Measurements from ENCODE around the gene PODXL. TPM values are rescaled to one million over a fixed set of nuclear protein-coding genes. Genes with fewer than 3 reads are reported as not detected.
A peak's percentile ranks its signal among the peaks of the same experiment; 100 is the strongest.

Gene PODXL
- total RNA-seq, 4 donors from 2014 or later, result 13.2 to 40.2 (median 26.6) TPM

DNA sequence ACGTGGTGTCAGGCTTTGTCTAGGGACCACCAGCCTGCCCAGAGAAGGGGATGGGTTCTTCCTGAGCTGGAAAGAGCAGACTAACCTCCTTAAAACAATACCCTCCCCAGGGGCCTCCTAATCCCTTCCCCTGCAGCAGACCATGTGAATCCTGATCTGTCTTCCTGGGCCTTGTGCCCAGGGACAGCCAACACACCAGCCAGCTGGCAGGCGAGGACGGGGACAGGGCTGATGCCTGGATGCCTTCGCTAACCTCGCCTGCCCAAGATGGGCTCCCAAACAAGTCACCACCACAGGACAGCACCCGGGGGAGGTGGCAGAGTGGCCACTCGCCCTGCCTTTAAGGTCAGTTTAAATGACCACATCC is 17.6 kb downstream of the PODXL start:
- TF ChIP-seq POLR2AphosphoS5 (IDR thresholded peaks at IDR 0.05) (no peak), EP300 (IDR thresholded peaks at IDR 0.05) (no peak), POLR2A (IDR thresholded peaks at IDR 0.05) (no peak)
- TF ChIP-seq, protein P1, sequence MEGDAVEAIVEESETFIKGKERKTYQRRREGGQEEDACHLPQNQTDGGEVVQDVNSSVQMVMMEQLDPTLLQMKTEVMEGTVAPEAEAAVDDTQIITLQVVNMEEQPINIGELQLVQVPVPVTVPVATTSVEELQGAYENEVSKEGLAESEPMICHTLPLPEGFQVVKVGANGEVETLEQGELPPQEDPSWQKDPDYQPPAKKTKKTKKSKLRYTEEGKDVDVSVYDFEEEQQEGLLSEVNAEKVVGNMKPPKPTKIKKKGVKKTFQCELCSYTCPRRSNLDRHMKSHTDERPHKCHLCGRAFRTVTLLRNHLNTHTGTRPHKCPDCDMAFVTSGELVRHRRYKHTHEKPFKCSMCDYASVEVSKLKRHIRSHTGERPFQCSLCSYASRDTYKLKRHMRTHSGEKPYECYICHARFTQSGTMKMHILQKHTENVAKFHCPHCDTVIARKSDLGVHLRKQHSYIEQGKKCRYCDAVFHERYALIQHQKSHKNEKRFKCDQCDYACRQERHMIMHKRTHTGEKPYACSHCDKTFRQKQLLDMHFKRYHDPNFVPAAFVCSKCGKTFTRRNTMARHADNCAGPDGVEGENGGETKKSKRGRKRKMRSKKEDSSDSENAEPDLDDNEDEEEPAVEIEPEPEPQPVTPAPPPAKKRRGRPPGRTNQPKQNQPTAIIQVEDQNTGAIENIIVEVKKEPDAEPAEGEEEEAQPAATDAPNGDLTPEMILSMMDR (IDR thresholded peaks at IDR 0.05), result no peak
- Histone ChIP-seq H3K27ac (peak overlapping the region in 3 of 4 donors; percentile 24 to 60 (median 29)), H3K36me3 (no peaks in the 10 kb centered on the region), H3K4me3 (no peak overlapping the region), H3K27me3 (no peaks in the 10 kb centered on the region), H3K9me3 (no peaks in the 10 kb centered on the region), H3K4me1 (peaks cover 0 to 28% (median 0%) of the 10 kb centered on the region in 3 donors)
- ATAC-seq, result no peak
- 67% methylated on average over 1 of the region's 7 CpGs; no CpG with 5 or more reads in 1 of the 2 donors for WGBS, 2 donors (ENCODE audit: low coverage in 1 of 2)

DNA sequence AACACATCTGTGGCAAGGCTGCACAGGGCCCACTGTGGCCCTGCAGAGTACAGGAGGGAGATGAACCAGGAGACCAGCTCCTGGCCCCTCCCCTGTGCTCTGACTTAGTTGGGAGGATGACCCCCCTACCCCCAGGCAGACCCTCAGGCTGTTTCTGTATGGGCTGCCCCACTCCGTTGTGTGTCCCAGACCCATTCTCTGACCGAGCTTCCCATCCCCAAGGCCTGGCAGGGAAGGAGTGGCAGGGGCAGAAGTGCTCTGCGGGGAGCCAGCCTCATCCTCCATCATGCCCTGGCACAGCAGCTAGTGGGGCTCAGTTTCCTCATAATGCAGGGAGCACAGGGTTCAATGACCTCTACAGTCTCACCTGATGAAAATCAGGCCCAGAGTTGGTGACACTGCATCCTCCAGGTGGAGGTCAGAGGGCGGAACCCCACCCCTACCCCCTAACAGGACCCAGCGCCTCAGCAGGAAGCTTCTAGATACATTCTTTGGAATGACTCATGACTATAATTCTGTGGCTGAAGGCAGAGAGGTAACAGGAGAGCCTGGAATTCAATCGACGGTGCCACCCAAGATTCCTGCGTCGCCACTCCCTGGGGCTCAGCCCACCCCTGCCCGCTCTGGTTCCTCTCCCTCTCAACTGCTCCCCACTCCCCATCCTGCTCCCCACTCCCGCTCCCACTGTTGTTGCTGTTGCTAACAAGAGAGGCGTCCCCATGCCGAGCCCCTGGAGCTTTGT is 18.2 kb downstream of the PODXL start:
- ATAC-seq, result no peak
- H3K4me1 ChIP-seq, result peaks cover 0 to 28% (median 0%) of the 10 kb centered on the region in 3 donors

DNA sequence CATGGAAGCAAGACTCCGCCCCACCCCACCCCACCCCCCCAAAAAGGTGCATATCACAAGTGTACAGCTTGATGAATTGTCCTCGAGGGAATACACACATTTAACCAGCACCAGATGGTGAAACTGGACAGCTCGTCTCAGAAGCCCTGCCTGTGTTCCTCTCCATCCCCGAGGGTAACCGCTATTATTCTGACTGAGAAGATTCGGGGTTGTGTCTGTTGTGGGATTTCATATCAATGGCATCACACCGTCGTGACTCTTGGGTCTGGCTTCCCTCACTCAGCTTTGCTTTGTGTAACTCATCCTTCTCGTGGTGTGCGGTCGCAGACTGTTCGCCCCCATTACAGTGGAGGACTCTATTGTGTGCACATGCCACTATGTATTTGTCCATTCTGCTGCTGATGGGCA is 18.9 kb downstream of the PODXL start:
- ATAC-seq, result no peak
- WGBS, 2 donors (ENCODE audit: low coverage in 1 of 2), result 80% methylated on average over 11 of the region's 12 CpGs; no CpG with 5 or more reads in 1 of the 2 donors
- peak overlapping the region in 1 of 4 donors; percentile 60 for H3K27ac ChIP-seq
- TF ChIP-seq POLR2A (IDR thresholded peaks at IDR 0.05) (no peak), POLR2AphosphoS5 (IDR thresholded peaks at IDR 0.05) (no peak), EP300 (IDR thresholded peaks at IDR 0.05) (no peak)
- TF ChIP-seq, protein P1 (IDR thresholded peaks at IDR 0.05), result no peak
- H3K27me3 ChIP-seq, result no peaks in the 10 kb centered on the region
- peaks cover 0 to 28% (median 0%) of the 10 kb centered on the region in 3 donors for H3K4me1 ChIP-seq
- no peaks in the 10 kb centered on the region for H3K36me3 ChIP-seq
- H3K4me3 ChIP-seq, result no peak overlapping the region
- no peaks in the 10 kb centered on the region for H3K9me3 ChIP-seq

More for the DNA sequence above, 18.2 kb downstream of the PODXL start:
- no peak for TF ChIP-seq POLR2A (IDR thresholded peaks at IDR 0.05)
- no peaks in the 10 kb centered on the region for H3K9me3 ChIP-seq
- H3K27me3 ChIP-seq, result no peaks in the 10 kb centered on the region
- no peaks in the 10 kb centered on the region for H3K36me3 ChIP-seq
- peak overlapping the region in 3 of 4 donors; percentile 24 to 60 (median 27) for H3K27ac ChIP-seq
- WGBS, 2 donors (ENCODE audit: low coverage in 1 of 2), result 72 to 89% methylated on average over 6 to 10 of the region's 13 CpGs
- no peak overlapping the region for H3K4me3 ChIP-seq

DNA sequence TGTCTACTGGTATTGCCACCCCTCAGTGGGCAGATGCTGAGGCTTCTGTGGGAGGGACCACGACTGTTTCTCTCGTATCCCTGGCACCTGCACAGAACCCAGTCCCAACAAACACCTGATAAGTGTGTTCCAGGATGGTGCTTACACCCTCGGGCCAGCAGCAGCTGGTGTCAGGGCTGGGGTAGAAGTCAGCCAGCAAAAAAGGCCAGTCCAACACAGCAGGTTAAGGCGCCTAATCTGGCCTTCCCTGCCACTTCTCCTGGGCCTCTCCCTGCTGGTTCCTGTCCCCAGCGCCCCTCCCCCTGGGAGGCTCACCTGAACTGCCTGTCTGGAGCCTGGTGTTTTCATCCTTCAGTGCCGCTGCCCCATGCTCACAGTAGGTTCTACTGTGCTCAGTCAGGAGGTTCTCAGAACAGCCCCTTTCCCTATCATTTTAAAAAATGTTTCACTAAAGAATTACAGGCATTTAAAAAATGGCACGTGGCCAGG is 20.0 kb downstream of the PODXL start:
- peaks cover 0 to 28% (median 0%) of the 10 kb centered on the region in 3 donors for H3K4me1 ChIP-seq
- TF ChIP-seq EP300 (IDR thresholded peaks at IDR 0.05) (no peak), POLR2AphosphoS5 (IDR thresholded peaks at IDR 0.05) (no peak), POLR2A (IDR thresholded peaks at IDR 0.05) (no peak)
- TF ChIP-seq, protein P1 (IDR thresholded peaks at IDR 0.05), result no peak
- H3K9me3 ChIP-seq, result no peaks in the 10 kb centered on the region
- H3K27ac ChIP-seq, result peak overlapping the region in 1 of 4 donors; percentile 17
- 69% methylated on average over 3 of the region's 7 CpGs; no CpG with 5 or more reads in 1 of the 2 donors for WGBS, 2 donors (ENCODE audit: low coverage in 1 of 2)
- ATAC-seq, result no peak
- H3K27me3 ChIP-seq, result no peaks in the 10 kb centered on the region
- H3K36me3 ChIP-seq, result no peaks in the 10 kb centered on the region
- no peak overlapping the region for H3K4me3 ChIP-seq

DNA sequence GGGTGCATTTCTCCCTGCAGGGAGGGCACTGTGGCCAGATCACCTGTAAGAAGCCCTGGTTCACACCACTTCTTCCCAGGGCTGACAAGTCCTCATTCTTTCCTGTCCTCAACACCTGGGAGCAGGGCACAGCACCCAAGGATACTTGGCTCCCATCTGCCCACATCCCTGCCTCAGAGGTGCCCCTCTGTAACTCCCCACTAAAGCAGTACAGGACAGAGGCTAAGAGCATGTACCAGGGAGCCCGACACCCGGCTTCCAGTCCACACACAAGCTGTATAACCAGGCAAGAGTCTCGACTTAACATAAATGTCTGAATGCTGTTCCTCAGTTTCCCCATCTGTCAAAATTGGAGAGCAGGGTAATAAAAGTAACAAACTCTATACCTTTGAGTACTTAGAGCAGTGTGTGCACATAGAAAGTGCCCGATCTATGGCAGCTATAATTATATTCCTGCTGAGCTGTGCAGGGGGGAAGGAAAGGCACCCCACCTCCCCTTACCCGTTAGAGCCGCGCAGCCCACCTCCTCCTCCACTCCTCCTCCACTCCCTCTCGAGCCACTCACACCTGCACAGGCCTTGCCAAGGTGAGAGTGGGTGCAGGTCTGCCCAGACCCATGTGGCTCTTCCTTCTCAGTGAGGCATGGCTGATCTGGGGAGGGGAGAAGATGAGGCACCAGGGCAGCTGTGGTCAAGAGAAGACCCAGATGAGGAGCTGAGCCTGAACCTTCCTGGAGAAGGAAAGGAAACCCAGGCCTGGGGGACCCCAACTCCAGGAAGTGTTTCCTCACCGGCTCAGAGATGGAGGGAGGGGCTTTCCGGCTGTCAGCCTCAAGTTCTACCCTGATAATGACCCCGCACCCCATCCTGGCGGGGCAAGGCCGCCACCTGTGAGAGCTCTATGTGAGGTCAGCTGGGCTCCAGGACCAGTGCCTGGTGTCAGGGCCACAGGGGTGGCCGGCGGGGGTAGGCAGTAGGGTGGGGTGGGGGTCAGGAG is 22.6 kb downstream of the PODXL start:
- peak overlapping the region in 3 of 4 donors; percentile 54 to 65 (median 60) for H3K27ac ChIP-seq
- no peak overlapping the region for H3K4me3 ChIP-seq
- TF ChIP-seq EP300 (IDR thresholded peaks at IDR 0.05) (no peak), POLR2AphosphoS5 (IDR thresholded peaks at IDR 0.05) (no peak), POLR2A (IDR thresholded peaks at IDR 0.05) (no peak)
- TF ChIP-seq, protein P1 (IDR thresholded peaks at IDR 0.05), result no peak
- H3K27me3 ChIP-seq, result no peaks in the 10 kb centered on the region
- 92 to 93% methylated on average over 2 to 3 of the region's 15 CpGs for WGBS, 2 donors (ENCODE audit: low coverage in 1 of 2)
- H3K4me1 ChIP-seq, result peaks cover 0 to 6% (median 0%) of the 10 kb centered on the region in 3 donors
- no peak for ATAC-seq
- H3K36me3 ChIP-seq, result no peaks in the 10 kb centered on the region
- H3K9me3 ChIP-seq, result no peaks in the 10 kb centered on the region

Measured in gastroesophageal sphincter (tissue), 4 donors.